GM18909 (cell line): ENCODE data around the gene CAST.
"Not testable (repeated sequence)": the region's sequence is repeated elsewhere in the genome, so short reads cannot be mapped to it uniquely, and the experiment has no call there.

ENCODE experiments used
- ATAC-seq: cut with Tn5 transposase; IDR thresholded peaks from one replicate; pipeline ENCODE4 v1.9.1; 2021; ENCODE audit warnings: mild to moderate bottlenecking; ENCODE audit not compliant: unreplicated experiment, poor library complexity

The CAST gene

DNA sequence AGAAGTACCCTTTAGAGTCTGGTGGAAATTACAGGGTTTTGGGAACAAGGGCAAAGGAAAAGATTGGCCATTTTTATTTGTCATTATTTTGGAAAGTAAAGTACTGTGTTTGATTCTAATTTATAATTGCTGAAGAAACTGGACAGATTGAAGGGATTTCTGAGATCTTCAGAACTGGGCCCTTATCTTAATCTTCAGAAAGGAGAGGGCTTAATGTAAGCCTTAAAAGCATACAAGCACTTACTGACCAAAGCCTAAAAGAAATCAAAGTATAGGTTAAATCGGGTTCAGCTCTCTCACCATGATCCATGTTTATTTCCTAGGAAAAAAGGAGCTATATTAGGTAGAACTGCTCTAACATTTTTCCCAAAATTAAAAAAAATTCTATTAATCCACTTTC is 109.9 kb downstream of the CAST start:
- no peak for ATAC-seq

DNA sequence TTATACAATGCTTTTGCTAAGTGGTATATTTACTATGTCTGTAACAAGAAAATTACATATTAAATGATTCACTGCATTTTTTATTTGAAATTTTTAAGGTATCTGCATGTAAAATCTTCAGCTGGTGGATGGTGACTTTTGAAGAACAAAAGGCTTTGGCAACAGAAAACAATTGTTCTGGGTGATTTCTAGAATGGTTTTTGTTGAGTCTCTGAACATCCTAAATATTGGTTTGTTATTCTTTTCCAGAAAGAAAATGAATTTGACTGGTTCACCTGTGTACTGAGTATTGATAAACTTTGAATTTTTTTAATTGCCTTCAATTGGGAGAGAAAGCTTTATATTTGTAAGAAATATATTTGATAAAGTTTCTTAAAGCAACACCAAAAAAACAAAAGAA is 110.4 kb downstream of the CAST start:
- ATAC-seq = no peak

DNA sequence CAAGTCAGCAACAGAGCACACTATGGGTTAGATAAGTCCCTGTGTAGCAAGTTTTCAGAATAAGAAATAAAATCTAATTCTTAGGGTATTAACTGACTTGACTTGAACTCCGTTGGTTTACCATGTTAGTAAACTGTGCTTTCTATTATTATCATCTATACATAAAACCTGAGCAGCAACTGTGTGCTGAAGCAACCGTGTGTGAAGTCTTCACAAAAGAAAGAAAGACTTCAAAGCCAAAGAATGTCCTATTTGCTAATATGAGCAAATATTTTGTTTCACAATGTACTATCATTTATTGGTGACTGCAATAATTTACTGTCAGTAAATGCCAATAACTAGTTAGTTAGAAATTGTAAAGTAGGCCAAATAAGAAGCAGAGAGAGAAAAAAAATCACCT is 112.9 kb downstream of the CAST start:
- no peak for ATAC-seq

DNA sequence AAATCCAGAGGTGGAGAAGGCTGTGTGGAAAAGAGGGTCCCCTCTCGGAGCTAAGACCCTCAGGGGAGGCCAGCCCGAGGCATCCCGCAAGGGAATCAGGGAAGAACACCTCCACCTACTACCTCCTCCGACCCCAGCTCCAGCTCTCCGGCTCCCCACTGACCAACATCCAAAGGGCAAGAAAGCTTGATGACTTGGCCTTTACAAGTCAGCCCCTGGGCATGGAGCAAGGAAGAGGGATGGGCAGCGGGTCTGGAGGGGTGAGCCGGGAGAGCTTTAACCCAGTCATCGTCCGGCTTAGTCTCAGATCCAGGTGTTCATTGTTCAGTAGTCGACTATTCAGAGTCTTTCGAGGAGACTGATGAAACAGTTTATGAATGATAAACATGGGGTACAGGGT is 113.5 kb downstream of the CAST start:
- ATAC-seq = no peak

DNA sequence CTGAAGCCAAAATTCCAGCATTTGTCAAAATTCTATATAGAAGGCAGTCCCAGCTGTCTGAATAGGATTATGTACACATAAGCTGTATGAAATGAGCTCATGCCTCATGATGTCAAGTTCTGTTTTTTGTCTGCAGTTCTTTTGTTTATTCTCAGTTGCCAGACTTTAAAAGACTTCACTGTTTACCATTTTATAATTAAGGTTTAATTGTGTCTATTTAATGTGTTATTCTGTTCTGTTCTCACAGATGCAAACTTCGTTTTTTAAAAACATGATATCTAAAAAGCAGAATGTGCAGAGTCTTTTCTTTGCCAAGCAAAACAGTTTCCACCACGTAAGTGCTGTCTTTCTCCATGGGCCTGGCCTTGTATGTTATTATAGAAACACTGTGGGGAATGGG is 114.4 kb downstream of the CAST start:
- no peak for ATAC-seq

DNA sequence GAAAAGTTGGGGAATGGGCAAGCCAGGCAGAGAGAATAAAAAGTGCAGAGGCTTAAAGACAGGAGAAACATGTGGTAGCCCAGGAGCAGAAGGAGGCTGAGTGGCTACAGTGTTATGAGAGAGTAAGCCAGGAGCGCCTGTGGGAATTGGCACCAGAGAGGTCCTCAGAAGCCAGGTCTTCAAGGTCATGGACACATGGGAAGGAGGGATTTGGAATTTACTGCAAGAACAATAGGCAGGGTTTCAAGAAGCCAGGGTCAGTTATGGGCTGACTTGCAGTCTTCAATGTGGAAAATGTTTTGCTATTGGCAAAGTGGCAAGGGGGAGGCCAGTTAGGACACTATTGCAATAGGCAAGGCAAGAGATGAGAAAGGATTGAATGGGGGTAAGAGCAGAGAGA is 116.2 kb downstream of the CAST start:
- ATAC-seq = no peak

DNA sequence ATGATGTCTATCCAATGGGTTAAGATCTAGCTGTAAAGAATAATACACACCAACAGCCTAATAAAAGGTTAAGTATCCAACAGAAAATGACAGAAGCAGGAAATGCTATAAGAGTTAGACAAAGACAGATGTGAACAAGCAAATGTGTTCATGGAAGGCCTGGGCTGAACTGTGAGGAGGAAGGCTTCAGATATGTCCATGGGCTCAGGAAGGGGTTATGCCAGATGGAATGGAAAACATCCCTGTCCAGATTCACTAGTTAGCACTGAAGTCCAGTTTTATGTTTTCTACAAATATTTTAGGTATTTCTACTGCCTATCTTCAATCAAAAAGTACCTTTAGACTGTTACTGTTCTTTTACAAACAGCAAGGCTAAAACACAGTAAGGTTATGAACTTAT is 118.5 kb downstream of the CAST start:
- ATAC-seq = no peak

DNA sequence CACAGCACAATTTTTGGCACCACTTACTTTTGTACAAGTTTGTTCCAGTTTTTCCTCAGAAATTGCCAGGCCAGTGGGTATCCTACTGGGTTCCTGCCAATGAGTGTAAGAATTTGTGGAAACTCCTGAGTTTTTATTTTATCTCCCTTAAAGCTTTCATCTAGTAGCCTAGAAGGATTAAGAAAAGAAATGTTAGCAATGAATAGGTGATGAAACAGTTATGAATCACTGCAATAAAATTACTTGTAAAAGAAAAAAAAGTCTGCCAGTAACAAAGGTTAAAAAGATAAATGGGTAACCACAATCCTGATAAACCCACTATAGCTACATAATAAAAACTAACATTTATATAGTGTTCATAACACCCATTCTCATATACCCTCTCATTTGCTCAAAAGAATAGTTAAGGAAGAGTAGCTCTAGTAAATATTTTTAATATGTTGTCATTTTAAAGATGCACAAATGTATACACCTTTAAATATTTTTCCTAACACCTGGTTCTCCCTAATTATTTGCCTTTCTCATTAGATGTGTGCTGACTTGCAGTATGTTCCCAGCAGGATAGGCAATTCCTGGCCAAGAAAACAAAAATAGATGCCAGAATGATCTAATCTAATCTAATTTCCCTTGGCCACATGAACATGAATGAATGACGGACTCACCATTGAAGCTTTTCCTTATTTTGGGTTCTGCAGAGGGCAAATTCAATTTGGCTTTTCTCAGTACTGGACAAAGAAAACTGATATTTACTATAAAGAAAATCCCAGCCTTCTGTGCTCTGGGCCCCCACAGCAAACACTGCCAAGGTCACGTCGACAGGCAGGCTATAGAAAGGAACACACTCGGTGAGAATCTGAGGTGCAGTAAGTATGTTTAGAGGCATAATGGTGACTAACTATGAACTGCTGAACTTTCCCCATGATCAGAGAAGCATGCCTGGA is 119.1 kb downstream of the CAST start:
- ATAC-seq = no peak

DNA sequence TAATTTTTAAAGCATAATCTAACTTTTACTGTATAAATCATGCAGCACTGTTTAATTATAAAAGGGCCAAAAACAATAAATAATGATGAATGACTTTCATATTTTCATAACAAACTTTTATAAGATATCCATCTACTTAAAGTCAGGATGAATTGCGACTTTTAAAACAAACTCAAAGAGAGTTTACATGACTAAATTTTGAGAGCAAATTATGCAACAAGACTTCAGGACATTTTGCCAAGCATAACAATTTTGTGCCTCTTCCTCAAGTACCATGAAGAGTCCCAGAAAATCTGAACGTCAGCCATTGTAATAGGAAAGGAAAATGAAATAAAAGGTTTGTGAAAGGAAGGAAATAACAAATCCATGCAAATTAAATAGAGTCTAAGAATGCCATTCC is 121.2 kb downstream of the CAST start:
- ATAC-seq = no peak

DNA sequence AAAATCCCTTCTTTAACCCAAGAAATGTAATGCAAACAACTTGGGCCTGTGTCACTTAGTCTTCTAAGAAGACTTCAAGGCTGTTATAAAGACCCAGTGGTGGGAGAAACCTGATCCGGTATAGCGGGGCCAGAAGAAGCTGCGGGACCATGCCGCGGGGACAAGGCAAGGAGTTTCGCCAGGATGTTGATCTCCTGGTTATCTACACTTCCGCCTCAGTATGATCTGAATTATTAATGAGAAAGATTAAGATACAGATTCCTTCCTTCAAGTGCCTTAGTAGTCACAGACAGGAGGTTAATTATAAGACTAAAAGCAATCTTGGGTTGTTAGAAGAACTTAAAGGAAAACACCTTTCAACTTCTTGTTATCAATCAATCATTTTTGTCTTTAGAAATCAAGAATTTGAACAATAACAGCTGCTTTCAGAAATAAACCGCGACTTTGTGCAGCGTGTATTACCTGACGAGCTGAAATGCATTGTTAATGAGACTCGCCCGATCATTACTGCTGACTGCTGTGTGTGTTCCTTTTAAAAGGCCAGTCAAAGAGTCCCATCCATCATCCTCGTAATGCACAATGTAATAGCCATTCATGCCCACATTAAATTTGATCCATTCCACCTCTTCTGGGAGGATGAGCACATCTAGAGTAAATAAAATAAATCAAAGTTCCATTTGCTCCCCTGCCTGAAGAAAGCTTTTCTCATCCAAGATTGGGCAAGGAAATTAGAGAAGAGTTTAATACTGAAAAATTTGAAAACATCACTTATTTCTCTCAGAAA is 123.3 kb downstream of the CAST start:
- ATAC-seq = no peak

DNA sequence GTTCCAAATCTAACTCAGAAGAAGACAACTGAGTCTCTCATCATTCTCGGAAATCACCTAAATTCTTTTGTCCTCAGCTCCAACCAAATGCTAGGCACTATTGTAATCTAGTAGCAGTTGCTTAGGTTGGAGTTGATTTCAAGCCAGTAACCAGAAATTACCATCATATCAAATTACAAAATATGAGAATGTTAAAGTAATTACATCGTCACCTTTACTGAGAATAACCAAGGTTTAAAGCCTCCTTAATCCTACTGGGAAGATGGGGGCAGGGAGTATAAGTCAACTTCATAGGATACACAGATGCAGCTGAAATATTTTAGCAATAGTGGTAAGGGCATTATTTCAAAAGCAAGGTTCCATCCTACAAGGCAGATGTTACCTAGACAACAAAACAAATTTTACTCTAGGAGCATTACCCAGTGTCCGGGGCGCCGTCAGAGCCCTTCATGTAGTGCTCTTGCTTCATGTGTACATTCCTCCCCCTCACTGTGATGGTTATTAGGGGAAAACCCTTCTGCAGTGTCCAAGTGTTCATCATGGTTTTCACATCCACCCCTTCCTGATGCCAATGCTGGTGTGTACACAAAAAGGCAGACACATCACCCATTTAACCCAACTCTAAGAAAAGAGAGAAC is 126.1 kb downstream of the CAST start:
- ATAC-seq = no peak

DNA sequence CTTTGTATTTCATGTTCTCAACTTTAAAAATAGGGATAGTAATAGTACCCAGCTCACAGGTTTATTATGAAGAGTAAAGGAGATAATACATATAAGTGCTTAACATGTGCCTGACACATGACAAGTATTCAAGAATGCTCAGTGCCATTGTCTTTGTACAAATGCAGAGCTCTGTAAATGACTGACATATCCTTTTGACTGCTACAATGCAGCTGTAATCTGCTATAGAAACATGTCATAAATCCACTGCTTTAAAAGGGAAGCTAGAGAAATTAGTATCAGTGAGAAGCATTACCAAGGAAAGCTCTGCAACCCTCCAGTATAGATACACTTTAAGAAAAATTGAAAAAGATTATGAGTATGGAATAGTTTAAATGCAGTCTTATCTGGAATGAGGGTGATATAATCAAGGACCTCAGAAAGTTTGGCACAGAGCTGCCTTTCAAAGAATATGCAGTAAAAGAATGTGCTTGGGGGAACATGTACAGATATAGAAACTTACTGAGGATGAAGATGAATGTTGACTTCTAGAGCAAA is 127.7 kb downstream of the CAST start:
- no peak for ATAC-seq

DNA sequence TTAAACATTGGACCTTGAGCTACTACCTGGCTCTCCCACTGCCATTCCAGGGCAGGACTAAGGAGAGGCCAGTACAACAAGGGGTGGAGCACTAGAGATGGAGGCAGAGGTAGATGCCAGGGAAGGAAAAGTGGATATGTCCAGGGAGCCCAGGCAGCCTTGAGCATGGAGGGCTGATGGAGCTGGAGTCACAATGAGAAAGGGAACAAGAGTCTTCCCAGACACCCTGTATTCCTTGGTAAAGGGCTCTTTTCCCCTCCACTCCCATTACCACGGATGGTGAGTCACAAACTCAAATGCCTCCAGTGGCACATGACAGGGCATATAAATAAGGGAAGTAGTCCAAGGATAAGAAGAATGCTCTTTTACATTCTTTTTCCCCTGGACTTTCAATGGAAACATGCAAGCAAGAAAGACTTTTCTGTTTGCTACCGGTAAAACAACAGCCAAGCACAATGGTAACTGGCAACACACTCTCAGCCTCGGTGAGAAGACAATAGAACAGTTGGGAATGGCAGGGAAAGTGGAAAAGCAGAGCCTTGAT is 128.9 kb downstream of the CAST start:
- no peak for ATAC-seq

DNA sequence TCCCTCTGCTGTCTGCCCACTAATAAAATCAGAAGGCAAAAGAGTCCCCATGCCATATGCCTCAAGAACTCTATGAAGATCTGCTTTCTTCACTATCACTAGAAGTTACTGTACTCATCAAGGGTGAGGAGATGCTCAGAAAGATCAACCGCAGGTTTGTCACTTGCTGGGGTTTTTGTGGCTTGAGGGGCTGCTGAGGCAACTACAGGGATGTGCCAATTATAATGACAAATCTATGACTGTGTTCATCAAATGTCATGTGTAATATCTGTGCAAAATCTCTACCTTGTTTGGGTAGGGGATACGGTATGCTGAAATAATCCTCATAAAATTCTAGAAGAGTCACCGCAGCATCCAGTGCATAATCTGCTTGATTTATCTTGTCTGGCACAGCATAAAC is 132.6 kb downstream of the CAST start:
- ATAC-seq = no peak

DNA sequence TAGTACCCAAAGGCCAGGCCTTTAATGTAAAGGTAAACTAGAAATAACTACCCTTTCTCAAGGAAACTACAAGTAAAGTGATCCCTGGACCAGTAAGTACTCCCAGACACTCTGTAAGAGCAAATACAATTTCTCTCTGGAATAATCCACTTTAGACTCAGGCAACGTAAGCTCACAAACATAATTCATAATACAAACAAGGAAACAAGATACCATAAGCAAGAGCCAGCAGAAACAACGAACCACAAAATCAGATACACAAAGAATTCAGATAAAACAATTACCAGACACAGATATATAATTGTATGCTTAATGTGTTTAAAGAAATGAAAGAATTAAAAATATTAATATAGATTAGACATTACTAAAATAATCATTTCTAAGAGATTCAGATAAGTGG is 133.4 kb downstream of the CAST start:
- ATAC-seq = no peak

DNA sequence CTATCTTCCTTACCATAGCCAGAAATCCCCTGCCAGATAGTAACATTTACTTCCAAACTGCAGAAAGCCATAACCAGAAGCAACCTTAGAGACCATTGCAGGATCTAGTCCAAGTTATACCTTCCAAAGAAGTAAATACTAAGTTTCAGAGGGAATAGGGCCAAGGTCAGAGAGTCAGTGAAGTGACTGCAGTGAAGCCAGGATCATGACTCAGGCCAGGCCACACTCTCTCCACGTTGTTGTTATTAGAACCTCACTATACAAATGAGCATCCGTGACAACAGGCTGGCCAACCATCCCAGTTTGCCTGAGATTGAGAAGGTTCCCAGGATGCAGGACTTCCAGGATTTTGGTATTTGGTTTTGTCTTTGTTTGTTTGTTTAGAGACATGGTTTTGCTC is 134.3 kb downstream of the CAST start:
- no peak for ATAC-seq

DNA sequence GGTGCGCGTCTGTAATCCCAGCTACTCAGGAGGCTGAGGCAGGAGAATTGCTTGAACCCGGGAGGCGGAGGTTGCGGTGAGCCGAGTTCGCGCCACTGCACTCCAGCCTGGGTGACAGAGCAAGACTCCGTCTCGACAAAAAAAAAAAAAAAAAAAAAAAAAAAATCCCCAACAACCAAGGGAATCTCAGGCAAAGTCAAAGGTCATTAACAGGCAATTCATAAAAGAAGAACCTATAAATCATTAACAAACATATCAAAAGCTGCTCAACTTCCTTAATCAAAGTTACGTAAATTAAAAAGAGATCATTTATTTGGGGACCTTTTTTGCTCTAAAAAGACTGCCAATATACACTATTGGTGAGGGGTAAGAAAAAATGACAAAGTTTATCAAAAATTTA is 139.5 kb downstream of the CAST start:
- not testable (repeated sequence) for ATAC-seq

DNA sequence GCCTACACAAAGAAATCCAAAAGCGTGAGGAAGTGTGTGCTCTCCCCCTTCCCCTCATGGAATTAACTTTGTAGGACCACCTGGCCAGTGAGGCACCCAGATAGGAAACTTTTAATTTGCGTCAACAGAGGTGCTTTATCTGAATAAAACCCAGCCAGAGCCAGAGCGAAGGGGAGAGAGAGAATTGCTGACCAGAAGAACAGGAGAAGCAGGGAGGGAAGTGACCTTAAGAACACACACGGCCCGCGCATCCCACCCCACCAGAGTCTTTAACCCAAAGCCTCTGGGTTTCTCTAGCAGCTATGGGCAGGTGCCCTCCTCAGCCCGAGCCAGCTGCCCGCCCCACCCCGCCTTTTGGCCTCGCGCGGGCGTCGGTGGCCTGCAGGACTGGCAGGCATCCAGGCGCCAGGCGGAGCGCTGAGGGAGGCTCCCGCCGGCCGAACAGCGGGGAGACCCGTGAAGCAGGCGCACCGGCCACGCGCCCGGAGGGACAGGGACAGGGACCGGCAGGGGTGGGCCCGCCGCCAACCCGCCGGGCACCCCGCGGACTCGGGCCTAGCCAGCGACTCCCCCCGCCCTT is 145.0 kb downstream of the CAST start:
- peak; percentile 42 for ATAC-seq

DNA sequence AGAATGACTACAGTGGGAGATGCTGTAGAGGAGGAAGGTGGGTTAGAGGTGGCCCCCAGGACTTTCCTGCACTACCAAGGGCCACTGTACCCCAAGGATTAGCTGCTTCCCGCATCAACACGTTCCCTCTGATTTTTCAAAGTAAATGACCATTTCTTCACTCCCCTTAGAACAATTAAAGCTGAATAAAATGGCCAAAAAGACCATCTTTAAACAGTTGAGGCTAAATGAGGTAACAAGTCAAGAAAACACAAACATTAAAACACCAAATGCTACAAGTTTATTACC is 146.3 kb downstream of the CAST start:
- ATAC-seq = no peak

DNA sequence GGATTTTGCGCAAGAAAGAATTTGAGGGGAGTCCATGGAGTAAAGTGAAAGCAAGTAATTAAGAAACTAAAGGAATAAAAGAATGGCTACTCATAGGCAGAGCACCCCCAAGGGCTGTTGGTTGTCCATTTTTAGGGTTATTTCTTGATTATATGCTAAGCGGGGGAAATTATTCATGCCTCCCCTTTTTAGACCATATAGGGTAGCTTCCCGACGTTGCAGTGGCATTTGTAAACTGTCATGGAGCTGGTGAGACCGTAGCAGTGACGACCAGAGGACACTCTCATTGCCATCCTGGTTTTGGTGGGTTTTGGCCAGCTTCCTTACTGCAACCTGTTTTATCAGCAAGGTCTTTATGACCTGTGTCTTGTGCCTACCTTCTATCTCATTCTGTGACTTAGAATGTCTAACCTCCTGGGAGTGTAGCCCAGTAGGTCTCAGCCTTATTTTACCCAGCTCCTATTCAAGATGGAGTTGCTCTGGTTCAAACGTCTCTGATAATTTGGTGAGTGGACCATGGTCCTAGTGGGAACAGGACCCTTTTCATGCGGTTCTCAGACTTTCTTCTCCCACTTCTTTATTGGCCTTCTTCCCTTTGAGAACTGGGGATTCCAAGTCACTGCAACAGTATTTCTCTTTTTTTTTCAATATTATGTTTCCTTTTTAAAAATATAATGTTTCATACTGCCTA is 146.8 kb downstream of the CAST start:
- no peak for ATAC-seq
